Activated CD8-positive, alpha-beta memory T cell treated with anti-CD3 and anti-CD28 coated beads, Interleukin-2, amount 50 U/mL, for 1 hour (primary cell): ENCODE data around the gene VWA3A.
A peak's percentile ranks its signal among the peaks of the same experiment; 100 is the strongest.
"Not testable (repeated sequence)": the region's sequence is repeated elsewhere in the genome, so short reads cannot be mapped to it uniquely, and the experiment has no call there.

Experiments used
- DNase-seq: peaks from one replicate; pipeline ENCODE4 v3.0.0-alpha.2; 2020; ENCODE audit errors: extremely low read depth

Gene VWA3A, protein sequence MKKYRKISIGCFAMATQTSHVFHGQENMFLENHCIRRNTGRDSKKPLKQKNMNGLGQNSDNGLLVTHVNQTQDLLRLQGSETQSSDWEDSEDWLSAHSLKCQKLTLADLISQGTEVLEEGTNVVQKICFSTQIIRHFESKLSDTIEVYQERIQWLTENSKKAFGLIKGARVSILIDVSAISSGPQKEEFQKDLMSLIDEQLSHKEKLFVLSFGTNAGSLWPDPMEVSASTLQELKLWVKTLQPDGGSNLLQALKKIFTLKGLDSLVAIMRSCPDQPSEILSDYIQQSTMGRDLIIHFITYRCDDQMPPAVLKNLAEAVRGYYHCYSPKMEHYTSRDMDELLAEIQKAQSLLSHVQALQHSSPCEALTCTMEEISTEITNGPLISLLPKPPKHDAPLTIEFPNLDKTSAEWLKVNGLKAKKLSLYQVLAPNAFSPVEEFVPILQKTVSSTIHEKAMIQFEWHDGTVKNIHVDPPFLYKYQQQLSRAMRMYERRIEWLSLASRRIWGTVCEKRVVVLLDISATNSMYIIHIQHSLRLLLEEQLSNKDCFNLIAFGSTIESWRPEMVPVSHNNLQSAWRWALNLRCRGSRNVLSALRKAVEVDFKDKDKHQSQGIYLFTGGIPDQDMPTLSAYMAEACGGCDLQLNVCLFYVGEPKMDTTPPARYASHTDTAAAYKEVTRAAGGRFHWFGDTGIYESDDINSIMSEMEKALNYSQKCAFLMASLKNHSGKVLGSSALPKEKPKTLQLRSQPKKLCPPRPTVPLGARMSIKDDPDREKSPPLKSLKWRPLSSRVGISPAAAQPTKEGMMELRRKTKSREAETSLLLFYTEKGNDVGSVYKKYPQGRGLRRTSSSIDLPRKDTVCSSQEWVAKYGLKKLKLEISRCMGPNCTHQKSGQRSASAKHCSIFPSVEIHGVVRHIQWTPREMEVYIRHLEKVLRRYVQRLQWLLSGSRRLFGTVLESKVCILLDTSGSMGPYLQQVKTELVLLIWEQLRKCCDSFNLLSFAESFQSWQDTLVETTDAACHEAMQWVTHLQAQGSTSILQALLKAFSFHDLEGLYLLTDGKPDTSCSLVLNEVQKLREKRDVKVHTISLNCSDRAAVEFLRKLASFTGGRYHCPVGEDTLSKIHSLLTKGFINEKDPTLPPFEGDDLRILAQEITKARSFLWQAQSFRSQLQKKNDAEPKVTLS

GRCh38 chr16:22092143-22092933 is at the start of gene VWA3A:
VWA3A (plus strand) TSS chr16:22092541; CDS start chr16:22092638, 97 bp downstream.
- DNase-seq = no peak

GRCh38 chr16:22043882-22044281 is 48.5 kb upstream of the VWA3A start:
- DNase-seq = not testable (repeated sequence)

GRCh38 chr16:22045888-22046287 is 46.5 kb upstream of the VWA3A start:
- not testable (repeated sequence) for DNase-seq

DNA sequence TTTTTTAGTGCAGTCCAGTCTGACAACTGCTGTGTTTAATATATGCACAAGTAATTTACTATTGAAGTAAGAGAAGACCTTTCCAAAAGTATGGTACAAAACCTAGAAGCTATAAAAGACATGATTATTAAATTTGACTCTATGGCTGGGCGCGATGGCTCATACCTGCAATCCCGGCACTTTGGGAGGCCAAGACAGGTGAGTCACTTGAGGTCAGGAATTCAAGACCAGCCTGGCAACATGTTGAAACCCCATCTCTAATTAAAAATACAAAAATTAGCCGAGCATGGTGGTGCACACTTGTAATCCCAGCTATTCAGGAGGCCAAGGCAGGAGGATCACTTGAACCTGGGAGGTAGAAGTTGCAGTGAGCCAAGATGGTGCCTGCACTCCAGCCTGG is 41.4 kb upstream of the VWA3A start:
- DNase-seq = no peak

DNA sequence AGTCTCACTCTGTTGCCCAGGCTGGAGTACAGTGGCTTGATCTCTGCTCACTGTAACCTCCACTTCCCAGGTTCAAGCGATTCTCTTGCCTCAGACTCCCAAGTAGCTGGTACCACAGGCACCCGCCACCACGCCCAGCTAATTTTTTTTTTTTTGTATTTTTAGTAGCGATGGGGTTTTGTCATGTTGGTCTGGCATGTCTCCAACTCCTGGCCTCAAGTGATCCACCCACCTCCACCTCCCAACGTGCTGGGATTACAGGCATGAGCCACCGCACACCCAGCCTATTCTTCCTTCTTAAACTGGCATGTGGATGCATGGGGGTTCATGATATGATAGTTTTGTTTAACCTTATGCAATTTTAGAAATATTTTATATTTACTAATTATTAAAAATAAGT is 39.4 kb upstream of the VWA3A start:
- DNase-seq = no peak

DNA sequence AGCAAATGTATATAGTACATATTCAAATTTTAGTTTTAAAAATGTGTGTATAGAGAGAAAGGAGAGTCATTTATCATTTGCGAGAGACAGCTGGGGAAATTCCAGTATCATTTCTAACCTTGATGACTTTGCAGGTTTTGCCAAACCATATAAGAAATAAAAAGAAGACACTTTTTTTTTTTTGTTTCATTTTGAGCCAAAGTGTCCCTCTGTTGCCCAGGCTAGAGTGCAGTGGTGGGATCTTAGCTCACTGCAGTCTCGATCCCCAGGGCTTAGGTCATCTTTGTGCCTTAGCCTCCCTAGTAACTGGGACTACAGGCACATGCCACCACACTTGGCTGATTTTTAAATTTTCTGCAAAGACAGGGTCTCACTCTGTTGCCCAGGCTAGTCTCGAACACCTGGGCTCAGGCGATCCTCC is 38.4 kb upstream of the VWA3A start:
- DNase-seq = no peak

DNA sequence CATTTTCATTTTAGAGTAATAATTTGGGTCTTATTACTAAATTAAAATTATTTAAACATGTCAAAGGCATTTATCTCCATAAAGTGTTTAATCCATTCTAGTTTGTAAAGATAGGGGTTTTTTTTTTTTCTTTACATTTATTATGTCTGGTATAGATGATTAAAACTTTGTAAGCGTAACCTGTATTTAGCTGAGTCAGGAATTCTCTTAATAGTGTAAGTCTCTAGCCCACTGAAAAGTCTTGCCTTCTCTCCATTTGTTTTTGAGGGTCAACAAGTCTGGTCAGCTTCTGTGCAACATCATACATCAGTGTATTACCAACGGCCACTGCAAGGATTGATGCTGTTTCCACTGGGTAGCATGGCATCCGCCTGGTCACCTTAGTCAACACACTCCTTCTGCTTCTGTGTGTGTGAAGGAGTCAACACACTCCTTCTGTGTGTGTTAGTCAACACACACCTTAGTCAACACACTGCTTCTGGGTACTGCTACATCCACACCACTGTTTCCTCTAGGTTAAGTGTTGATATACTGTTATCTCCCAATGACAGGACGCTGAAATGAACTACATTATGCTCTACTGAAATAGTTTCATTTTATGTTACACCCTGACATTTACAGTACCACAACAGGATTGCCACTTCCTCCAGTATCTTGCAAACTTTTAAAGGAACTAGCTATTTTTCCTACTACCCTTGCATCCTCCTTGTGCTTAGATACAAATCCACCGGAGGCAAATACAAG is 37.3 kb upstream of the VWA3A start:
- no peak for DNase-seq

DNA sequence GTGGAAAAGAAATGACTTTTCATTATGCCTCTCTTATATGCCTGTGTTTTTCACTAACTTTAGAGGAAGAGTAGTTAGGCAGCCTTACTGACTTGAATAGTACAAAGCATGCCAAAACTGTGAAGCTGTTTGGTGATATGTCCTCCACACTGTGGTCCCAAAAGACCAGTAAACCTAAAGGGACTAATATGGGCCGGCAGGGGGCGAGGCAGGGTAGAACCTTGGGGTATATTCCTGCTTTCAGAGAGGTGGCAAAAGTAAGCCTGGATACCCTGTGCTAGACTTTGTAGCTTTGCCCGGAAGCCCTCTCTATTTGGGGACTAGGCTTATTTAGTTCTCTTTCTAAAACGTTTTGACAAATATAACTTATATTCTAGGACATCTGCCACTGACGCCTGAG is 36.5 kb upstream of the VWA3A start:
- DNase-seq = no peak

DNA sequence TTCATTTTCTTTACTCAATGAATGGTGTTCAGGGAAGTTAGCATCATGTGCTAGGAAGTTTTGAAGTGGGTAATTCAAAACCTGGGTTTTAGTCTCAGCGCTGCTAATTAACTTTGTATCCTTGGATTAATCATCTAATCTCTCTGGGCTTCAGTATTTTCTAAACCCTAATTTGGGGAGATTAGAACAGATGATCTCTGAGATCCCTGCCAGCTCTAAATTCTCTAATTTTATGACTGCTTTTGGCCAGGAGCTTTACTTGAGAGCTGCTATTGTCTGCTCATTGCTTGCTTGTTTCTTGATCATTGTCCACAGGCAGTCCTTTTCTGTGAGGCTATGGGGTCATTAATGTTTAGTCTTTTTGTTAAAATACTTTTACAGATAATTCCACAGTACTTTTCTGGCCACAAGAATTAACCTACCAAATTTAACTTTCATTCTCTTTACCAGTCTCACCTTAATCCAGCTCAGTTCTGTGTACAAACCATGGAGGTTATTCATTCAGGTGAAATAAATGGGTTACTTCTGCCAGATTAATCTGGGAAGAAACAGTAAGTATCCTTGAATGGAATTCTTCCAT is 28.4 kb upstream of the VWA3A start:
- DNase-seq = no peak

GRCh38 chr16:22065252-22065651 is 27.1 kb upstream of the VWA3A start:
- no peak for DNase-seq

GRCh38 chr16:22070361-22071330 is 21.7 kb upstream of the VWA3A start:
- no peak for DNase-seq

DNA sequence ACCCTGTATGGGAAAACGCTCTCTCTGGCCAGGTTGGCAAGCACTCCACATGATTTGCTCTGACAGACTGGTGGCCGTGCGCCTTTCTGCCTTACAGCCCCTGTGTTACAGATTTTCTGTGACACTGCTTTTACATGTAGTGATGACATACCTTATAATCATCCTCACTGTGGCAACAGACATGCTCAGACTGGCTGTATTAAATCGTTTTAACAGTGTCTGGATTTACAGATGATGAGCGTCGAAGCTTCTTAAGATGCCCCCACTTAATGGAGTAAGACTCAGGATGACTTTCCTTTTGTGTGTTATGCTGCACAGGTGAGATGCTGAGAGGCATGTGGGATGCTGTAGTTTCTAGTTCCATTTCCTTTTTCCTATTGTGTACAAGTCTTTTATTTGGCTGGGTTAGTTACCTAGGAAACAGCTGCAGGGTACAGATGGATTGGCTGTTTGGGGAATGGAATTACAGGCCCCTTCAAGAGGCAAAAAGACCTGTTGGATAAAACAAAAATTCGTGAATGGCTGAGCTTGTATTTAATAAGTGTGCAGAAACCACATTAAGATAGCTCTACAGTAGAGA is 20.9 kb upstream of the VWA3A start:
- DNase-seq = no peak

DNA sequence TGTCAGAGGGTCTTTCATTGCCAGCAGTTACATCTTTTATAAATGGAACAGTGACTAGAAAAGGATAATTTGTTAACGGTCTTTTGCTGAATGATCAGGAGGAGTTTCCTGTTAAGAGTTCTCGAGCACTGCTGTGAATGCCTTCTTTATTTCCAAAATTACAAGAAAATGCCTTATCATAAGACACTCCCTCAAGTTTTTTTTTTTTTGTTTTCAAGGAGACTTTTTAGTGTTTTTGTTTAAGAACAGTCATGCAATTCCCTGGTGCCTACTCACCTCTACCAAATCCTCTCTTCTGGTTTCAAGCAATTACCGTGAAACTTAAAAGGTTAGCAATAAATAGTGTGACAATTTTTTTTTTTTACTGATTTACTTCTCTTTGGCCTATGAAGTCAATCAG is 19.0 kb upstream of the VWA3A start:
- DNase-seq = no peak

DNA sequence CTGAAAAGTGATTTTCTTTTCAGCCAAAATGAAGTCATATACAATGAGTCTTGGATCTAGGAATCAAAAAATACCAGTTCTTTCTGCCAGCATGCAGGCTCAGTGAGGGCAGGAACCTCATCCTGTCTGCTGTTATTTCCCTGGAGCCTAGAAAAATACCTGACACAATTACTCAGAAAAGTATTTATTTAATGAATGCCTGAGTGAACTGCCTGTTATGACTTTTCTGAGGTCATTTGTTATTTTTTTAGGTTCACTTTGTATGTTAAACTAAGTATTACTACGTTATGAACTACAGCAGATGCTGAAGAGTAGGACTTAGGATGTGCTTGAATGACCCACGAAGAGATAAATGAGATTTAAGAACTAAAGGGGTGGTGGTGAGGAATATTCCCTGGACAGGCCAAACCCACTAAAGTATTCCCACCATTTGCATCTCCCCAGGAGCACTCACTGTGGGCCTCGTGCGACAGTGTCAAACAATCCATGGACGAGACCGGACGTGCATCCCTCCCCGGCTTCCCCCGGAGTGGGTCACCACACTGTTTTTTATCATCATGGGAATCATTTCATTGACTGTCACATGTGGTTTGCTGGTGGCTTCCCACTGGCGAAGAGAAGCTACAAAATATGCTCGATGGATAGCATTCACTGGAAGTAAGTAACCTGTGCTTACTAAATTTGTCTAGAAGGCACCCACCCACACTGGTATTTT is 17.1 kb upstream of the VWA3A start:
- DNase-seq = no peak

DNA sequence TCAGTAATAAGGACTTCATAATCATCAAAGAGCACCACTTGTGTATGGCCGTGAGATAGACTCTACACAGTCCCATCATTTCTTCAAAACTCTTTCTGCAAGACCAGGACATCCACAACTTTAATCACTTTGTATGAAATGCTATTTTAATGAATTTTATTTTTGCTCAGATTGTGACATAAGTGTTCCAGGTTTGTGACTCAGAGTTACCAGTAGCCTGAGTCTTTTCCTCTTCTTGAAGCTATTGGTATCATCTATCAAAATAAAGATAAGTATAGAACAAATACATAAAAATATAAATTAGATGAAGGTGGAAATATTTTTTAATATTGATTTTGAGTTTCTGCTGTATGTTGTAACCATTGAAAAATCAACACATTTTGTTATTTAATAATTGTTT is 16.6 kb upstream of the VWA3A start:
- DNase-seq = no peak

DNA sequence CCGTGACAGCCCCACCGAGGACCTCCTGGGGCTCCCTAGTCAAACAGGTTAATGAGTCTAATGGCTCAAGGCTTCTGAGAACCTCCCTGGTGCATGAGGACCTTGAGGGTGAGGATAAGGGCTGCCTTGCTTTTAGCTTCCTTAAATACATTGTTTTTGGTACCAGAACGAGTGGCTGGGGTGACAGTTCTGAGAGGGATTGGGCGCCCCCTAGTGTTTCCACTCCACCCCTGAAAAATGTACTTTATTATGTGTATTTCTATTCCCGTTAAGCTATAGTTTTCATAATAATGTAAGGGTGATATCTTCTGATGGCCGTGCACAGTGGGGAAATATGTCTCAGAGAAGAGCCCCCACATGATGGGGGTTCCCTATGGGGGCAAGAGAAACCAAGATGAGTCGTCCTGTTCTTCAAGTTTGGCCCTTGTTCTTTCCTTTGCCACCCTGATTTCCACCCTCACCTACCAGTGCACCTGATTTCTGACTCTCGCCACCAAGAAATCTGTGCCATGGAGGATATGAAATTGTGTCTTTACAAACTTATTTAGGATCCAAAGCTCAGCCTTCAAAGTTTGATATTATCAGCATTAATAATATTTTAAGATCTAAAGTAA is 14.5 kb upstream of the VWA3A start:
- peak; percentile 24 for DNase-seq

- DNase-seq = no peak
Measured at GRCh38 chr16:22078656-22079055, 13.7 kb upstream of the VWA3A start.

DNA sequence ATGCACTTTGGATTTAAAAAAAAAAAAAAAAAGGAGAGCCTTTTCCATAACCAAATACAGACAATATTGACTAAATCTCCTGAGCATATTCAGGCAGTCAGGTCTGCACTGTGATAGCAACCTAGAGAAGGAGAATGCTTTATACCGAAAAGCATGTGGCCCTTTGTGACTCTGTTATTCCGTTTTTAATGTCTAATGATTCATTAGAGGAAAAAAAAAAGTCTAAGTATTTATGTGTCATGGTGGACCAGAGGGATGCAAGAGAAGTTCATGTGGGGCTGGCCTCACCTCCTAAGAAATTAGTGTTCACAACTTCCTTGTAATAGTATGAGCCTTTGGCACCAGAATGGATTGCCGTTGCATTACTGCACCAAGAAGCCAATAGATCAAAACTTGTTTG is 11.3 kb upstream of the VWA3A start:
- no peak for DNase-seq
